MM.1S (cell line): Measurements from ENCODE around the gene RNF217.

Experiments used
- DNase-seq: peaks from one replicate; pipeline ENCODE4 v3.0.0-alpha.2; 2015
- H2AFZ ChIP-seq: fragments of 300-600 bp; sonication (generic); 2 replicates; pipeline ENCODE4 v1.6.0; 2016; ENCODE audit warnings: antibody characterized with exemption, low read length
- H3F3A ChIP-seq: fragments of 300-600 bp; sonication (generic); 2 replicates; pipeline ENCODE4 v1.6.1; 2016; ENCODE audit warnings: mild to moderate bottlenecking, antibody characterized with exemption, low read length, moderate library complexity, mixed read lengths; ENCODE audit not compliant: insufficient read depth
- H3K27ac ChIP-seq: fragments of 300-600 bp; sonication (generic); 2 replicates; pipeline ENCODE4 v1.5.1; 2016; ENCODE audit warnings: mild to moderate bottlenecking, low read length
- H3K27me3 ChIP-seq: fragments of 300-600 bp; sonication (generic); replicated peaks from 2 replicates; pipeline ENCODE4 v1.6.0; 2016; ENCODE audit warnings: low read length; ENCODE audit not compliant: insufficient read depth
- H3K36me3 ChIP-seq: fragments of 300-600 bp; sonication (generic); replicated peaks from 2 replicates; pipeline ENCODE4 v1.6.1; 2016; ENCODE audit warnings: mild to moderate bottlenecking, low read length, mixed read lengths; ENCODE audit not compliant: insufficient read depth
- H3K4me1 ChIP-seq: fragments of 300-600 bp; sonication (generic); 2 replicates; pipeline ENCODE4 v1.6.1; 2016; ENCODE audit warnings: low read length, mixed read lengths
- H3K4me2 ChIP-seq: fragments of 300-600 bp; sonication (generic); 2 replicates; pipeline ENCODE4 v1.6.0; 2016; ENCODE audit warnings: low read depth, low read length
- H3K4me3 ChIP-seq: fragments of 300-600 bp; sonication (generic); 2 replicates; pipeline ENCODE4 v1.5.1; 2016; ENCODE audit warnings: low read length, mixed read lengths
- H3K79me2 ChIP-seq: fragments of 300-600 bp; sonication (generic); 2 replicates; pipeline ENCODE4 v1.6.1; 2016; ENCODE audit warnings: mixed run types, low read length, mixed read lengths
- H3K9ac ChIP-seq: fragments of 300-600 bp; sonication (generic); 2 replicates; pipeline ENCODE4 v1.6.1; 2016; ENCODE audit warnings: low read length, mixed read lengths
- H3K9me2 ChIP-seq: fragments of 300-600 bp; sonication (generic); replicated peaks from 2 replicates; pipeline ENCODE4 v1.6.1; 2016; ENCODE audit warnings: mild to moderate bottlenecking, low read length, mixed read lengths; ENCODE audit not compliant: insufficient read depth
- H3K9me3 ChIP-seq: fragments of 300-600 bp; sonication (generic); replicated peaks from 2 replicates; pipeline ENCODE4 v1.6.1; 2016; ENCODE audit warnings: mild to moderate bottlenecking, low read length, mixed read lengths; ENCODE audit not compliant: insufficient read depth
- H4K20me1 ChIP-seq: fragments of 300-600 bp; sonication (generic); 2 replicates; pipeline ENCODE4 v1.6.1; 2016; ENCODE audit warnings: mild to moderate bottlenecking, low read length, moderate library complexity, mixed read lengths; ENCODE audit not compliant: insufficient read depth
- CTCF ChIP-seq: fragments of 300-600 bp; sonication (generic); IDR thresholded peaks from 2 replicates; pipeline ENCODE4 v1.5.1; 2016; ENCODE audit warnings: antibody characterized with exemption, low read length, mixed read lengths
- EZH2 ChIP-seq: fragments of 300-600 bp; sonication (generic); optimal IDR thresholded peaks from 2 replicates; pipeline ENCODE3; 2017; ENCODE audit warnings: low read depth, mild to moderate bottlenecking, antibody characterized with exemption, low read length, mixed read lengths
- EZH2phosphoT487 ChIP-seq: fragments of 300-600 bp; sonication (generic); IDR thresholded peaks from 2 replicates; pipeline ENCODE4 v1.6.1; 2018; ENCODE audit warnings: antibody characterized with exemption, low read length

Gene RNF217

DNA sequence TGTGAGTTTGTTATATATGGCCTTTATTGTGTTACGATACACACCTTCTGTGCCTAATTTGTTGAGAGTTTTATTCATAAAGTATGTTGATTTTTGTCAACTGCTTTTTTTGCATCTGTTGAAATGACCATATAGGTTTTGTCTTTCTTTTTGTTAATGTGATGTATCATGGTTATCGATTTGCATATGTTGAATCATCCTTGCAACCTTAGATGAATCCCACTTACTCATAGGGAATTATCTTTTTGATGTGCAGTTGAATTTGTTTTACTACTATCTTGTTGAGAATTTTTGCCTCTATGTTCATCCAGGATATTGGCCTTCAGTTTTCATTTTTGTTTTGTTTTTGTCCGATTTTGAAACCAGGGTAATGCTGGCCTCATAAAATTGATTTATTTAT lies 145.7 kb downstream of the RNF217 start:
- Histone ChIP-seq H2AFZ (no peak overlapping the region), H3K9me3 (no peaks in the 10 kb centered on the region), H3K36me3 (no peaks in the 10 kb centered on the region), H3K4me2 (no peak overlapping the region), H3K4me1 (no peaks in the 10 kb centered on the region), H3F3A (no peaks in the 10 kb centered on the region), H3K27ac (no peak overlapping the region), H4K20me1 (no peaks in the 10 kb centered on the region), H3K9ac (no peak overlapping the region), H3K4me3 (no peak overlapping the region), H3K9me2 (no peaks in the 10 kb centered on the region), H3K79me2 (no peaks in the 10 kb centered on the region), H3K27me3 (no peaks in the 10 kb centered on the region)
- DNase-seq = no peak
- no peak for TF ChIP-seq EZH2
- no peak for TF ChIP-seq CTCF
- TF ChIP-seq EZH2phosphoT487 = no peak

- Histone ChIP-seq H3F3A (no peaks in the 10 kb centered on the region), H3K79me2 (no peaks in the 10 kb centered on the region), H3K9me3 (no peaks in the 10 kb centered on the region), H3K4me2 (no peak overlapping the region), H2AFZ (no peak overlapping the region), H3K9me2 (no peaks in the 10 kb centered on the region), H3K4me3 (no peak overlapping the region), H3K36me3 (no peaks in the 10 kb centered on the region), H3K4me1 (no peaks in the 10 kb centered on the region), H3K27me3 (no peaks in the 10 kb centered on the region), H3K9ac (no peak overlapping the region), H3K27ac (no peak overlapping the region), H4K20me1 (no peaks in the 10 kb centered on the region)
- TF ChIP-seq EZH2phosphoT487 = no peak
- no peak for TF ChIP-seq EZH2
- no peak for TF ChIP-seq CTCF
- DNase-seq = no peak
These were observed 147.8 kb downstream of the RNF217 start for GRCh38 chr6:125110056-125110455.

GRCh38 chr6:125111219-125111983 lies 149.2 kb downstream of the RNF217 start:
- Histone ChIP-seq H3K36me3 (no peaks in the 10 kb centered on the region), H3K9ac (no peak overlapping the region), H4K20me1 (no peaks in the 10 kb centered on the region), H3K27me3 (no peaks in the 10 kb centered on the region), H3K4me3 (no peak overlapping the region), H3F3A (no peaks in the 10 kb centered on the region), H3K27ac (no peak overlapping the region), H3K9me3 (no peaks in the 10 kb centered on the region), H3K9me2 (no peaks in the 10 kb centered on the region), H2AFZ (no peak overlapping the region), H3K4me2 (no peak overlapping the region), H3K4me1 (no peaks in the 10 kb centered on the region), H3K79me2 (no peaks in the 10 kb centered on the region)
- TF ChIP-seq CTCF = no peak
- TF ChIP-seq EZH2phosphoT487 = no peak
- TF ChIP-seq EZH2 = no peak
- no peak for DNase-seq
